Body of pancreas (tissue), 4 donors: ENCODE data around the gene MGAT4A. TPM values are rescaled to one million over a fixed set of nuclear protein-coding genes. Genes with fewer than 3 reads are reported as not detected.

Experiments
- ATAC-seq: fragments of 150-250 bp; one replicate; pipeline ENCODE4 v1.9.1; 2016
- DNase-seq, 4 donors: peaks; one replicate each; pipeline ENCODE4 v3.0.0-alpha.2; 2019
- H3K27ac ChIP-seq, 4 donors: fragments of 200-600 bp; sonication (generic); 1 replicate in 3 of 4; 2 replicates in 1 of 4; pipeline versions ENCODE4 v1.5.1 to v1.6.1; 2016 to 2019; ENCODE audit warnings: mild to moderate bottlenecking in 1 of 4, mixed read lengths in 1 of 4, moderate library complexity in 1 of 4
- H3K27me3 ChIP-seq, 2 donors: fragments of 200-600 bp; sonication (generic); one replicate each; pipeline ENCODE4 v1.6.0; 2016; ENCODE audit warnings: mild to moderate bottlenecking in 1 of 2
- H3K36me3 ChIP-seq, 2 donors: fragments of 200-600 bp; sonication (generic); replicated peaks in 1 of 2; 2 replicates each; pipeline ENCODE4 v1.5.1; 2016; ENCODE audit warnings: low read depth in 2 of 2; ENCODE audit not compliant: insufficient read depth in 1 of 2
- H3K4me1 ChIP-seq: fragments of 200-600 bp; sonication (generic); one replicate; pipeline ENCODE4 v1.6.0; 2016
- H3K4me3 ChIP-seq, 2 donors: fragments of 200-600 bp; sonication (generic); 1 replicate in 1 of 2; 2 replicates in 1 of 2; pipeline ENCODE4 v1.5.1; 2016 to 2019
- H3K9me3 ChIP-seq, 3 donors: fragments of 200-600 bp; sonication (generic); 1 replicate in 2 of 3; 2 replicates in 1 of 3; pipeline ENCODE4 v1.5.1; 2016
- POLR2A ChIP-seq, 3 donors: fragments of 450-650 bp; IDR thresholded peaks; one replicate each; pipeline ENCODE4 v1.6.1; 2016; ENCODE audit warnings: antibody characterized with exemption in 3 of 3, mild to moderate bottlenecking in 2 of 3
- WGBS, 2 donors: methylation state at CpG; one replicate each; pipeline ENCODE4 v1.1.5; 2017; 5-methylcytosine and 5-hydroxymethylcytosine counted together
- intact Hi-C: fragments of 100-400 bp; cut with DNase I; formaldehyde crosslinking; loops from one replicate; pipeline ENCODE4 v1.15.1; 2023
- total RNA-seq, 2 donors: library from RNA; depleted of rRNA; stranded (reverse); fragments of >200 nt; gene quantifications; one replicate each; pipeline ENCODE4 v1.1.0, GENCODE V29; 2016
- TF ChIP-seq, protein P1 (sequence below), 7 experiments: fragments of 450-650 bp in 4 of 7; fragments of 200-600 bp in 3 of 7; sonication (generic) in 3 of 7; IDR thresholded peaks; one replicate each; pipeline ENCODE4 v1.5.1; 2016 to 2019; ENCODE audit warnings: antibody characterized with exemption in 7 of 7

The MGAT4A gene
- total RNA-seq, 2 donors from 2014 or later: 40.5 to 72.4 TPM

DNA sequence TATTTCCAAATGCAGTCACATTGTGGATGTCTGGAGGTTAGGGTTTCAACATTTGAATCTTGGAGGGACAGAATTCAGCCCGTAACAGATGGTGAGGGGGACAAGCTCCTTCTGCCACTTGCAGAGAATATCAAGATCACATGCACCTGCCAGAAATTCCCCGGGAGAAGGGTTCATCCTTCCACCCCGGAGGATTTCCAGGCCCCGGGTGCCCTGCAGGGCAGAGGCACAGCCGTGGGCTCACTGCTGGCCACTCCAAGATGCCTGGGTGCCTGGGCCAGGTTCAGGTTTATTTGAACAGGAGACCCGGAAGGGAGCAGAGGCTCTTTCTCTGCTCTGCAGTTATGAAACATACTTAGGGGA is 38.2 kb upstream of the MGAT4A start:
- no peaks in the 10 kb centered on the region for H3K27me3 ChIP-seq
- WGBS, 2 donors: 72 to 75% methylated on average over 6 of the region's 6 CpGs
- H3K4me1 ChIP-seq: peaks cover 20% of the 10 kb centered on the region
- TF ChIP-seq, protein P1, sequence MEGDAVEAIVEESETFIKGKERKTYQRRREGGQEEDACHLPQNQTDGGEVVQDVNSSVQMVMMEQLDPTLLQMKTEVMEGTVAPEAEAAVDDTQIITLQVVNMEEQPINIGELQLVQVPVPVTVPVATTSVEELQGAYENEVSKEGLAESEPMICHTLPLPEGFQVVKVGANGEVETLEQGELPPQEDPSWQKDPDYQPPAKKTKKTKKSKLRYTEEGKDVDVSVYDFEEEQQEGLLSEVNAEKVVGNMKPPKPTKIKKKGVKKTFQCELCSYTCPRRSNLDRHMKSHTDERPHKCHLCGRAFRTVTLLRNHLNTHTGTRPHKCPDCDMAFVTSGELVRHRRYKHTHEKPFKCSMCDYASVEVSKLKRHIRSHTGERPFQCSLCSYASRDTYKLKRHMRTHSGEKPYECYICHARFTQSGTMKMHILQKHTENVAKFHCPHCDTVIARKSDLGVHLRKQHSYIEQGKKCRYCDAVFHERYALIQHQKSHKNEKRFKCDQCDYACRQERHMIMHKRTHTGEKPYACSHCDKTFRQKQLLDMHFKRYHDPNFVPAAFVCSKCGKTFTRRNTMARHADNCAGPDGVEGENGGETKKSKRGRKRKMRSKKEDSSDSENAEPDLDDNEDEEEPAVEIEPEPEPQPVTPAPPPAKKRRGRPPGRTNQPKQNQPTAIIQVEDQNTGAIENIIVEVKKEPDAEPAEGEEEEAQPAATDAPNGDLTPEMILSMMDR (IDR thresholded peaks at IDR 0.05): no peak
- no peak for TF ChIP-seq POLR2A (IDR thresholded peaks at IDR 0.05)
- ATAC-seq (no peak), DNase-seq (no peak)
- intact Hi-C loops: no loop called here
- no peaks in the 10 kb centered on the region for H3K36me3 ChIP-seq
- no peaks in the 10 kb centered on the region for H3K9me3 ChIP-seq
- H3K27ac ChIP-seq: peak overlapping the region; percentile 12 to 75 (median 38)
- no peak overlapping the region for H3K4me3 ChIP-seq

DNA sequence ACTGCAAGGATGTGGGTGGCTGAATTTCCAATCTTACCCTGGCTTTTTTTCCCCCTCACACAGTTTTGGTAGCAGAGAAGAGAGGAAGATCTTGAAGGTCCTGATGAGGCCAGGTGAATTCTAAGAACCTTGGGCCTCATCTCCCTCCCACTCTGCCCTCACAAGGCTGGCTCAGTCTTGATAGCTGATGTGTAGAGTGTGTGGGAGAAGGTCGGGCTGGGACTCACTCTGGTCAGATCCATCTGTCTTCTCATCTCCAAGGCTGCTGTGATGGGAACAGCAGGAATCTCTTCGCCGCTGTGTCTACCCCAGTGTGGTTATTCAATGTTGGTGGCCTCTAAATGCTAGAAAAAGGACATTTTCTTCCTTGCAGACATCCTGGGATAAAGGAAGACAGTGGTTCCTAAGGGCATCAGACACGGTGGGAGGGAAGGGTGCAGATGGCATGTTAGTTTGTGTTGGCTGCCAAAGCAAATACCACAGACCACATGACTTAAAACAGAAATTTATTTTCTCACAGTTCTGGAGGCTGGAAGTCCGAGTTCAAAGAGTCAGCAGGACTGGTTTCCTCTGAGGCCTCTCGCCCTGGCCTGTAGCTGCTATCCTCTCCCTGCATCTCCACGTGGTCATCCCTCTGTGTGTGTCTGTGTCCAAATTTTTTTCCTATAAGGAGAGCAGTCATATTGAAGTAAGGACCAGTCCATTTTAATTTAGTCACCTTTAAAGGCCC is 37.6 kb upstream of the MGAT4A start:
- Histone ChIP-seq H3K27ac (peak overlapping the region; percentile 12 to 75 (median 38)), H3K4me1 (peaks cover 20% of the 10 kb centered on the region), H3K36me3 (no peaks in the 10 kb centered on the region), H3K9me3 (no peaks in the 10 kb centered on the region), H3K4me3 (no peak overlapping the region), H3K27me3 (no peaks in the 10 kb centered on the region)
- TF ChIP-seq POLR2A (IDR thresholded peaks at IDR 0.05): no peak
- TF ChIP-seq, protein P1 (IDR thresholded peaks at IDR 0.05): no peak
- 35 to 40% methylated on average over 7 of the region's 7 CpGs for WGBS, 2 donors
- ATAC-seq (peak; percentile 72), DNase-seq (peak in 3 of 4 donors; percentile 33 to 45 (median 43))
- intact Hi-C loops: no loop called here

DNA sequence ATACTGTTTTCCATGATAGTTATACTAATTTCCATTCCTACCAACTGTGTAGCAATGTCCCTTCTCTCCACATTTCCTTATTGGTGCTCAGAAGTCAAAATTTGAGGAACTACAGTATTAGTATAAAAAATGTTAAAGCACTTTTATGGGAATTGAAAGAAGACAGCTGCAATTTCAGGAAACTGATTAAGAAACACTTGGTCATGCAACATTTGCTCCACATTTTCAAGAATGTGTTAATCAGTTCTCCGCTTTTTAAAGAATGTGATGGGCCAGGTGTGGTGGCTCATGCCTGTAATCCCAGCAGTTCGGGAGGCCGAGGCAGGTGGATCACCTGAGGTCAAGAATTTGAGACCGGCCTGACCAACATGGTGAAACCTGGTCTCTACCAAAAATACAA is 33.6 kb upstream of the MGAT4A start:
- no peak overlapping the region for H3K4me3 ChIP-seq
- H3K4me1 ChIP-seq: peaks cover 23% of the 10 kb centered on the region
- no peak for DNase-seq
- no peaks in the 10 kb centered on the region for H3K9me3 ChIP-seq
- no peaks in the 10 kb centered on the region for H3K27me3 ChIP-seq
- intact Hi-C loops: no loop called here
- H3K27ac ChIP-seq: no peak overlapping the region
- ATAC-seq: no peak
- no peaks in the 10 kb centered on the region for H3K36me3 ChIP-seq
- 89 to 94% methylated on average over 4 of the region's 4 CpGs for WGBS, 2 donors
- no peak for TF ChIP-seq POLR2A (IDR thresholded peaks at IDR 0.05)
- TF ChIP-seq, protein P1 (IDR thresholded peaks at IDR 0.05): no peak

DNA sequence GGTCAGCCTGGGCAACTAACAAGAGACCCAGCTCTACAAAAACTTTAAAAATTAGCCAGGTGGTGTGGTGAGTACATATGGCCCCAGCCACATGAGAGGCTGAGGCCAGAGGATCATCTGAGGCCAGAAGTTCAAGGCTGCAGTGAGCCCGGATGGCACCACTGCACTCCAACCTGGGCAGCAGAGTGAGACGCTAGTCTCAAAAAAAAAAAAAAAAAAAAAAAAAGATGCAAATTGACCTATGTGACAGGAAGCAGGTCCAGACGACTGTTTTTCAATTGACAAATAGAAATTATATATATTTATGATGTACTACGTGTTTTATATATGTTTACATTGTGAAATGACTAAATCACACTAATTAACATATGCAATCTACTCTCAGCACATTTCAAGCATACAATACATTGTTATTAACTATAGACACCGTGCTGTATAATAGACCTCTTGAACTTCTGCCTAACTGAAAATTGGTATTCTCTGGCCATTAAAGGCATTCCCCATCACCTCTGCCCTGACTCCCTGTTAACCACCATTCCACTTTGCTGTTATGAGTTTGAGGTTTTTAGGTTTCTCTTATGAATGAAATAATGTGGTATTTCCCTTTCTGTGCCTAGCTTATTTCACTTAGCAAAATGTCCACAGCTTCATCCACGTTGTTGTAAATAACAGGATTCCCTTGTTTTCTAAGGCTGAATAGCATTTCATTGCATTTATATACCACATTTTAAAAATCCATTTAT is 32.4 kb upstream of the MGAT4A start:
- Histone ChIP-seq H3K4me1 (peaks cover 14% of the 10 kb centered on the region), H3K4me3 (no peak overlapping the region), H3K27me3 (no peaks in the 10 kb centered on the region), H3K36me3 (no peaks in the 10 kb centered on the region), H3K27ac (no peak overlapping the region), H3K9me3 (no peaks in the 10 kb centered on the region)
- TF ChIP-seq, protein P1 (IDR thresholded peaks at IDR 0.05): no peak
- no peak for TF ChIP-seq POLR2A (IDR thresholded peaks at IDR 0.05)
- no peak for ATAC-seq
- intact Hi-C loops: no loop called here
- 83 to 86% methylated on average over 6 of the region's 6 CpGs for whole genome bisulfite sequencing, 2 donors
- no peak for DNase-seq
